Stimulated activated CD4-positive, alpha-beta T cell treated with anti-CD3 and anti-CD28 coated beads, Interleukin-2, amount 100 ng/mL, for 48 hours (primary cell): ENCODE measurements around the gene SNAPC2.
A peak's percentile ranks its signal among the peaks of the same experiment; 100 is the strongest.
"Not testable (repeated sequence)": the region's sequence is repeated elsewhere in the genome, so short reads cannot be mapped to it uniquely, and the experiment has no call there.

Experiments used
- DNase-seq, 2 donors: peaks; one replicate each; pipeline ENCODE4 v3.0.0-alpha.2; 2020

SNAPC2 gene

GRCh38 chr19:7923295-7924191, 3.4 kb downstream of the SNAPC2 start:
- no peak for DNase-seq

- no peak for DNase-seq
These were observed 4.1 kb downstream of the SNAPC2 start for GRCh38 chr19:7924241-7924640.

GRCh38 chr19:7924651-7925170, 4.6 kb downstream of the SNAPC2 start:
- no peak for DNase-seq

- peak; percentile 74 to 81 for DNase-seq
These were observed 5.2 kb downstream of the SNAPC2 start for GRCh38 chr19:7925171-7925851.

- DNase-seq, result peak; percentile 75 to 81
These were observed 6.0 kb downstream of the SNAPC2 start, which contains the start of gene CTXN1 for GRCh38 chr19:7926021-7926726. Gene CTXN1, minus strand, starts transcription at chr19:7926135. Its CDS starts 597 bp downstream, at chr19:7925538.

GRCh38 chr19:7926727-7927604, 6.8 kb downstream of the SNAPC2 start:
- DNase-seq, result no peak

- DNase-seq, result no peak
These were observed 7.6 kb downstream of the SNAPC2 start for GRCh38 chr19:7927605-7928333.

GRCh38 chr19:7928334-7928706, 8.2 kb downstream of the SNAPC2 start:
- DNase-seq, result no peak

GRCh38 chr19:7928741-7929701, 8.9 kb downstream of the SNAPC2 start:
- DNase-seq, result peak; percentile 44 to 51

- not testable (repeated sequence) for DNase-seq
These were observed 9.9 kb downstream of the SNAPC2 start for GRCh38 chr19:7930030-7930429.

- no peak for DNase-seq
These were observed 10.6 kb downstream of the SNAPC2 start for GRCh38 chr19:7930765-7931164.

GRCh38 chr19:7931221-7932061, 11.3 kb downstream of the SNAPC2 start:
- DNase-seq, result no peak

GRCh38 chr19:7932276-7932929, 12.3 kb downstream of the SNAPC2 start:
- no peak for DNase-seq

- no peak for DNase-seq
These were observed 12.8 kb downstream of the SNAPC2 start for GRCh38 chr19:7932930-7933300.

GRCh38 chr19:7933411-7933810, 13.3 kb downstream of the SNAPC2 start:
- DNase-seq, result no peak

- DNase-seq, result no peak
These were observed 13.9 kb downstream of the SNAPC2 start for GRCh38 chr19:7933828-7934725.

GRCh38 chr19:7934766-7935165, 14.6 kb downstream of the SNAPC2 start:
- DNase-seq, result no peak

- no peak for DNase-seq
These were observed 20.7 kb downstream of the SNAPC2 start for GRCh38 chr19:7940841-7941240.
